GM18505 (cell line): ENCODE results near the gene CFAP69.

Experiments
- ATAC-seq: cut with Tn5 transposase; IDR thresholded peaks from one replicate; pipeline ENCODE4 v1.9.1; 2021; ENCODE audit not compliant: unreplicated experiment
- POLR2A ChIP-seq: IDR thresholded peaks from 4 replicates; pipeline ENCODE4 v1.6.1; 2011; ENCODE audit warnings: borderline replicate concordance; ENCODE audit not compliant: insufficient read depth, insufficient read length; ENCODE audit errors: extremely low read depth

CFAP69 gene

GRCh38 chr7:90222390-90222789, 22.6 kb upstream of the CFAP69 start:
- ATAC-seq: no peak
- TF ChIP-seq POLR2A: no peak

DNA sequence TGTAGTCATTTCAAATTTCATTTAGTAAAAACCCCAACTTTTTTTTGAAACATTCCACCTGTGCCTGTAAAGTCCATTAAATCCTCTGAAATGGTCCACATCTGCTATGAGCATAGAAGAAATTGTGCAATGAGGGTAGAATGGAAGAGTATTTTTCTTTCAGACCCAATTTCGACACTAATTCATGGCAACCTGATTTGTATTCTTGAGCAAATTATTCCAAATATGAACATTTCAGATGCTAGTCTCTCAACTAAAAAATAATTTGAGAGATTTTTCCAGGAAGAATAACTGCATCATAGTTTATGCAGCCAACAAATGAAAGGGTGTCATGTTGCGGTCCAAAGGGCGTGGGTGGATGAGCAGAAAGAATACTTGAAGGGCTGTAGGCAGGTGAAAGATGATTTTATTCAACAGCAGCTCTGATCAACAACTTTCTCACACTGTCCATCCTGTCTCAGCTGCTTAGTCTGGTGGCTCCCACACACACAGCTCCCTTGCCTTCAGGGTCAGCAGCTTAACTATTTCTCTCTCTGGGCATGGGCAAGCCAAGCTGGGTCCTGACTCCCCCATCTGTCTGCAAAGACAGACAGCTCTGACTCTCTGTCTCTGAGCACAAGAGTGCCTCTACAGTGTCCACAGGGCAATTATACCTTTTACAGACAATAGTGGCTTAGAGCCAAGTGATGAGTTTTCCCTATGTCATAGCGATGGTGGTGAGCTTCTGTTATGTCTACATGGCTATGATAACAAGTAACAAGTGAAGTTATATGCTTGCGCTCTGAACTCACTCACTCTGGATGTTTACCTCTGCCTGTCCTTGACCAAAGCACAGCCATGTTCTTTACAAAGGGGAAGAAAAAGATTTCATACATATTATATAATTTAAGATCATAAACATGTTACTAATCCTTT, 21.9 kb upstream of the CFAP69 start:
- no peak for TF ChIP-seq POLR2A
- no peak for ATAC-seq

- no peak for TF ChIP-seq POLR2A
- ATAC-seq: no peak
These were observed 20.8 kb upstream of the CFAP69 start for GRCh38 chr7:90224195-90224594.

DNA sequence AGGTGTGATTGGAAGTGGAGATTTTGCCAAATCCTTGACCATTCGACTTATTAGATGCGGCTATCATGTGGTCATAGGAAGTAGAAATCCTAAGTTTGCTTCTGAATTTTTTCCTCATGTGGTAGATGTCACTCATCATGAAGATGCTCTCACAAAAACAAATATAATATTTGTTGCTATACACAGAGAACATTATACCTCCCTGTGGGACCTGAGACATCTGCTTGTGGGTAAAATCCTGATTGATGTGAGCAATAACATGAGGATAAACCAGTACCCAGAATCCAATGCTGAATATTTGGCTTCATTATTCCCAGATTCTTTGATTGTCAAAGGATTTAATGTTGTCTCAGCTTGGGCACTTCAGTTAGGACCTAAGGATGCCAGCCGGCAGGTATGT, 19.8 kb upstream of the CFAP69 start:
- no peak for ATAC-seq
- no peak for TF ChIP-seq POLR2A

DNA sequence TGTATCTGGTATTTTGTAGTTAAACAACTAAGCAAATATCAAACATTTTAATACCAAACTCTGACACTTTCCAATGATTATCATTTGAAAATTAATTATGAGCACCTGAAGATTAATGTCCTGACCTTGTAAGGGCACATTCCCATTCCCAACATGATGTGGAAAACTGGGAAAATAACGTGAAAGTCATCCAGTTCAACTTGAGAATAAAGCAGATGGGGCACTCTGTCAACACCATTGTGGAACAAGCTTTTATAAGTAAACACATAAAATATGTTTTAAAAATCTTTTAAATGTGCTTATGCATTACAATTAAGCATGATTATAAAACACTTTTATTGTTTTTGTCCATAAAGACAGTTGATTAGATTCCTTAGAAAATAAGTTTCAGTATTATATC, 19.4 kb upstream of the CFAP69 start:
- TF ChIP-seq POLR2A: no peak
- ATAC-seq: no peak

GRCh38 chr7:90227259-90227658, 17.7 kb upstream of the CFAP69 start:
- ATAC-seq: no peak
- TF ChIP-seq POLR2A: no peak

DNA sequence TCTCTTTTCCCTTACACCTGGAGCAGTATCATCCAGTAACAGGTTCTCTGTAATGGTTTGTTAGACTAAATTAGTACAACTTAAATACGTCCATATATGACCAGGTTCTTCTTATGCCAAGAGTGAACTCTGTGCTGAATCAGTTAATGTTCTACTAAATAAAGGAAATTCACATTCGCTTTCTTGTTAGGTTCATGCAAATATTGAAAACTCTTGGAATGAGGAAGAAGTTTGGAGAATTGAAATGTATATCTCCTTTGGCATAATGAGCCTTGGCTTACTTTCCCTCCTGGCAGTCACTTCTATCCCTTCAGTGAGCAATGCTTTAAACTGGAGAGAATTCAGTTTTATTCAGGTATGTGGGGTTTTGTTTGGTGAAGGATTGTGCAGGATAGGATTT, 15.3 kb upstream of the CFAP69 start:
- ATAC-seq: no peak
- TF ChIP-seq POLR2A: no peak

DNA sequence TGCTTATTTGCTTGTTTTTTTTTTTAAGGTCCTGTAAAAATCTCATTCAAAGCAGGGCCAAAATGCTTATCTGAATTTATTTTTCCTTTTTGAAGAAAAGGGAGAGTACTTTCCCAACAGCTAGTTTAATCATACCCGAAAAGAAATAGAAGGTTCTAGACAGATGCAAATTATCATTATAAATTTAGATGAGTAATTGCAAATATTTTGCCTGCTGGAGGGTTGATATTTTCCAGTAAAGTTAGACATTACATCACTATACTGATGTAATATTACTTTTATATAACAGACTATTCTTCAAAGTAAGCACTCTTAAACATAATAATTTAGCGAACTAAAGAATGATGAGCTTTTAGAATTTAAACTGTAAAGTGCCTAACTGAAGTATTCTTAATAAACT, 14.1 kb upstream of the CFAP69 start:
- TF ChIP-seq POLR2A: no peak
- no peak for ATAC-seq

- no peak for ATAC-seq
- TF ChIP-seq POLR2A: no peak
These were observed 13.7 kb upstream of the CFAP69 start for GRCh38 chr7:90231304-90231703.

DNA sequence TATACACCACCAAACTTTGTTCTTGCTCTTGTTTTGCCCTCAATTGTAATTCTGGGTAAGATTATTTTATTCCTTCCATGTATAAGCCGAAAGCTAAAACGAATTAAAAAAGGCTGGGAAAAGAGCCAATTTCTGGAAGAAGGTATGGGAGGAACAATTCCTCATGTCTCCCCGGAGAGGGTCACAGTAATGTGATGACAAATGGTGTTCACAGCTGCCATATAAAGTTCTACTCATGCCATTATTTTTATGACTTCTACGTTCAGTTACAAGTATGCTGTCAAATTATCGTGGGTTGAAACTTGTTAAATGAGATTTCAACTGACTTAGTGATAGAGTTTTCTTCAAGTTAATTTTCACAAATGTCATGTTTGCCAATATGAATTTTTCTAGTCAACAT, 12.5 kb upstream of the CFAP69 start:
- TF ChIP-seq POLR2A: no peak
- no peak for ATAC-seq

DNA sequence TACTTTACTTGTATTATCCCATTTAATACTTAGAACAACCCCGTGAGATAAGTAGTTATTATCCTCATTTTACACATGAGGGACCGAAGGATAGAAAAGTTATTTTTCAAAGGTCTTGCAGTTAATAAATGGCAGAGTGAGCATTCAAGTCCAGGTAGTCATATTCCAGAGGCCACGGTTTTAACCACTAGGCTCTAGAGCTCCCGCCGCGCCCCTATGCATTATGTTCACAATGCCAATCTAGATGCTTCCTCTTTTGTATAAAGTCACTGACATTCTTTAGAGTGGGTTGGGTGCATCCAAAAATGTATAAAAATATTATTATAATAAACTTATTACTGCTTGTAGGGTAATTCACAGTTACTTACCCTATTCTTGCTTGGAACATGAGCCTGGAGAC, 11.4 kb upstream of the CFAP69 start:
- no peak for ATAC-seq
- TF ChIP-seq POLR2A: no peak

DNA sequence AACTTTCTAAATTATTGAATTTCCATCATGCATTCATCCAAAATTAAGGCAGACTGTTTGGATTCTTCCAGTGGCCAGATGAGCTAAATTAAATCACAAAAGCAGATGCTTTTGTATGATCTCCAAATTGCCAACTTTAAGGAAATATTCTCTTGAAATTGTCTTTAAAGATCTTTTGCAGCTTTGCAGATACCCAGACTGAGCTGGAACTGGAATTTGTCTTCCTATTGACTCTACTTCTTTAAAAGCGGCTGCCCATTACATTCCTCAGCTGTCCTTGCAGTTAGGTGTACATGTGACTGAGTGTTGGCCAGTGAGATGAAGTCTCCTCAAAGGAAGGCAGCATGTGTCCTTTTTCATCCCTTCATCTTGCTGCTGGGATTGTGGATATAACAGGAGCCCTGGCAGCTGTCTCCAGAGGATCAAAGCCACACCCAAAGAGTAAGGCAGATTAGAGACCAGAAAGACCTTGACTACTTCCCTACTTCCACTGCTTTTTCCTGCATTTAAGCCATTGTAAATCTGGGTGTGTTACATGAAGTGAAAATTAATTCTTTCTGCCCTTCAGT, 8.2 kb upstream of the CFAP69 start:
- ATAC-seq: no peak

DNA sequence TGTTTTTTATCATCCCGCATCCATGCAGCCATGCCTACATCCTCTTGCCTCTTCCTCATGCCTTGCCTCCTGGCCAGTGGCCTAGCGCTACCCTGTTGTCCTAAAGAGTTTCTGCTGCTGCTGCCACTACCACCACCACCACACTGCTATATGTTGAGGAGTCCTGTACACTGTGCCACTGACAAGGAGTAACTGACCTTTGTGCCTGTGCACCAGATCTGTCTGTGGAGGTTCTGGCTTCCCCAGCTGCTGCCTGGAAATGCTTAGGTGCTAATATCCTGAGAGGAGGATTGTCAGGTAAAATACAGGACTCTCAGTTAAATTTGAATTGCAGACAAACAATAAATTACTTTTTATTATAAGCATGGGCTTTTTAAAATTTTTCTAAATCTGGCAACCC, 7.0 kb upstream of the CFAP69 start:
- no peak for ATAC-seq
- TF ChIP-seq POLR2A: no peak

More for the DNA sequence above, 8.2 kb upstream of the CFAP69 start:
- no peak for TF ChIP-seq POLR2A

GRCh38 chr7:90238583-90238982, 6.4 kb upstream of the CFAP69 start:
- peak; percentile 45 for ATAC-seq
- TF ChIP-seq POLR2A: no peak
